Activated CD4-positive, alpha-beta memory T cell treated with anti-CD3 and anti-CD28 coated beads for 36 hours (primary cell): ENCODE data around the gene PTPRN2. TPM values are rescaled to one million over a fixed set of nuclear protein-coding genes. Genes with fewer than 3 reads are reported as not detected.

Source experiments
- CTCF ChIA-PET: fragments of 350-600 bp; sonication (Branson Sonifier 250); formaldehyde crosslinking; loops from one replicate; lab custom pipeline; 2021; ENCODE audit warnings: antibody characterized with exemption, inconsistent platforms; lab: Charles Lee
- POLR2A ChIA-PET: fragments of 350-600 bp; sonication (Branson Sonifier 250); formaldehyde crosslinking; loops from one replicate; lab custom pipeline; 2021; ENCODE audit warnings: antibody characterized with exemption; lab: Charles Lee
- DNase-seq: peaks from one replicate; pipeline ENCODE4 v3.0.0-alpha.2; 2020
- H3K27ac Mint-ChIP-seq: one replicate; pipeline ENCODE4 v1.8.0; 2021; ENCODE audit warnings: mixed read lengths
- H3K27me3 Mint-ChIP-seq: one replicate; pipeline ENCODE4 v1.8.0; 2021; ENCODE audit warnings: mixed read lengths
- H3K36me3 Mint-ChIP-seq: one replicate; pipeline ENCODE4 v1.8.0; 2021; ENCODE audit warnings: mixed read lengths
- H3K4me1 Mint-ChIP-seq: one replicate; pipeline ENCODE4 v1.8.0; 2021; ENCODE audit warnings: low read depth, mixed read lengths
- H3K4me3 Mint-ChIP-seq: one replicate; pipeline ENCODE4 v1.8.0; 2021; ENCODE audit warnings: mild to moderate bottlenecking, mixed read lengths
- H3K9me3 Mint-ChIP-seq: one replicate; pipeline ENCODE4 v1.8.0; 2021; ENCODE audit warnings: mixed read lengths
- intact Hi-C: fragments of 100-400 bp; cut with micrococcal nuclease; formaldehyde crosslinking; loops from one replicate; pipeline ENCODE4 v1.15.1; 2023
- total RNA-seq, 2 experiments: library from RNA; stranded (reverse); gene quantifications; one replicate each; pipeline ENCODE4 v1.2.3, GENCODE V29; 2021

Gene PTPRN2
- total RNA-seq, 2 experiments from 2014 or later = 0.51 to 0.64 TPM

- ChIA-PET CTCF (no interaction called here), POLR2A (no interaction called here)
- no peak overlapping the region for H3K27ac Mint-ChIP-seq
- peaks cover 50% of the 10 kb centered on the region for H3K27me3 Mint-ChIP-seq
- no peaks in the 10 kb centered on the region for H3K4me1 Mint-ChIP-seq
- no peaks in the 10 kb centered on the region for H3K36me3 Mint-ChIP-seq
- no peak overlapping the region for H3K4me3 Mint-ChIP-seq
- H3K9me3 Mint-ChIP-seq = no peaks in the 10 kb centered on the region
- intact Hi-C loops = no loop called here
- DNase-seq = no peak
These were observed 913.5 kb downstream of the PTPRN2 start for GRCh38 chr7:157674027-157674714.

- POLR2A ChIA-PET = no interaction called here
- peaks cover 2% of the 10 kb centered on the region for H3K4me1 Mint-ChIP-seq
- DNase-seq = no peak
- CTCF ChIA-PET = no interaction called here
- no peak overlapping the region for H3K27ac Mint-ChIP-seq
- peaks cover 47% of the 10 kb centered on the region for H3K27me3 Mint-ChIP-seq
- intact Hi-C loops = no loop called here
- no peaks in the 10 kb centered on the region for H3K9me3 Mint-ChIP-seq
- no peak overlapping the region for H3K4me3 Mint-ChIP-seq
- H3K36me3 Mint-ChIP-seq = no peaks in the 10 kb centered on the region
These were observed 914.0 kb downstream of the PTPRN2 start for GRCh38 chr7:157673573-157673972.

- H3K9me3 Mint-ChIP-seq = no peaks in the 10 kb centered on the region
- peaks cover 36% of the 10 kb centered on the region for H3K27me3 Mint-ChIP-seq
- POLR2A ChIA-PET = no interaction called here
- no peak overlapping the region for H3K27ac Mint-ChIP-seq
- DNase-seq = no peak
- peaks cover 6% of the 10 kb centered on the region for H3K4me1 Mint-ChIP-seq
- CTCF ChIA-PET = no interaction called here
- H3K36me3 Mint-ChIP-seq = no peaks in the 10 kb centered on the region
- H3K4me3 Mint-ChIP-seq = no peak overlapping the region
- intact Hi-C loops = no loop called here
These were observed 916.0 kb downstream of the PTPRN2 start for GRCh38 chr7:157671358-157672255.

- no peak for DNase-seq
These were observed 916.9 kb downstream of the PTPRN2 start for GRCh38 chr7:157670490-157671357.

GRCh38 chr7:157669768-157670351 is 917.8 kb downstream of the PTPRN2 start:
- intact Hi-C loops = no loop called here
- peaks cover 29% of the 10 kb centered on the region for H3K27me3 Mint-ChIP-seq
- POLR2A ChIA-PET = no interaction called here

More at GRCh38 chr7:157670490-157671357, 916.9 kb downstream of the PTPRN2 start:
- intact Hi-C loops = no loop called here
- H3K36me3 Mint-ChIP-seq = no peaks in the 10 kb centered on the region
- POLR2A ChIA-PET = no interaction called here
- H3K27ac Mint-ChIP-seq = no peak overlapping the region
- CTCF ChIA-PET = no interaction called here
- H3K9me3 Mint-ChIP-seq = no peaks in the 10 kb centered on the region
- H3K4me1 Mint-ChIP-seq = peaks cover 6% of the 10 kb centered on the region
- no peak overlapping the region for H3K4me3 Mint-ChIP-seq
- peaks cover 31% of the 10 kb centered on the region for H3K27me3 Mint-ChIP-seq

GRCh38 chr7:157668884-157669767 is 918.5 kb downstream of the PTPRN2 start:
- Mint-ChIP-seq H3K4me3 (no peak overlapping the region), H3K27ac (no peak overlapping the region), H3K27me3 (peaks cover 25% of the 10 kb centered on the region), H3K9me3 (no peaks in the 10 kb centered on the region), H3K36me3 (no peaks in the 10 kb centered on the region), H3K4me1 (peaks cover 6% of the 10 kb centered on the region)
- DNase-seq = no peak
- intact Hi-C loops = no loop called here
- ChIA-PET POLR2A (no interaction called here), CTCF (no interaction called here)

More at GRCh38 chr7:157669768-157670351, 917.8 kb downstream of the PTPRN2 start:
- Mint-ChIP-seq H3K27ac (no peak overlapping the region), H3K4me1 (peaks cover 6% of the 10 kb centered on the region), H3K36me3 (no peaks in the 10 kb centered on the region), H3K4me3 (no peak overlapping the region), H3K9me3 (no peaks in the 10 kb centered on the region)
- CTCF ChIA-PET = no interaction called here
- no peak for DNase-seq

GRCh38 chr7:157668221-157668883 is 919.3 kb downstream of the PTPRN2 start:
- Mint-ChIP-seq H3K27ac (no peak overlapping the region), H3K9me3 (no peaks in the 10 kb centered on the region), H3K4me1 (peaks cover 6% of the 10 kb centered on the region), H3K4me3 (no peak overlapping the region), H3K36me3 (no peaks in the 10 kb centered on the region), H3K27me3 (peaks cover 23% of the 10 kb centered on the region)
- CTCF ChIA-PET = no interaction called here
- no peak for DNase-seq
- POLR2A ChIA-PET = no interaction called here
- intact Hi-C loops = no loop called here

GRCh38 chr7:157667731-157668130 is 919.9 kb downstream of the PTPRN2 start:
- H3K4me1 Mint-ChIP-seq = peaks cover 6% of the 10 kb centered on the region
- ChIA-PET CTCF (no interaction called here), POLR2A (no interaction called here)
- H3K9me3 Mint-ChIP-seq = no peaks in the 10 kb centered on the region
- no peak overlapping the region for H3K27ac Mint-ChIP-seq
- no peaks in the 10 kb centered on the region for H3K36me3 Mint-ChIP-seq
- no peak overlapping the region for H3K4me3 Mint-ChIP-seq
- intact Hi-C loops = no loop called here
- DNase-seq = no peak
- peaks cover 23% of the 10 kb centered on the region for H3K27me3 Mint-ChIP-seq

- Mint-ChIP-seq H3K4me1 (peaks cover 6% of the 10 kb centered on the region), H3K27me3 (peaks cover 23% of the 10 kb centered on the region), H3K4me3 (no peak overlapping the region), H3K36me3 (no peaks in the 10 kb centered on the region), H3K27ac (no peak overlapping the region), H3K9me3 (no peaks in the 10 kb centered on the region)
- POLR2A ChIA-PET = no interaction called here
- intact Hi-C loops = no loop called here
- CTCF ChIA-PET = no interaction called here
- DNase-seq = no peak
These were observed 920.4 kb downstream of the PTPRN2 start for GRCh38 chr7:157667261-157667660.

- Mint-ChIP-seq H3K27me3 (peaks cover 23% of the 10 kb centered on the region), H3K4me3 (no peak overlapping the region), H3K4me1 (peaks cover 6% of the 10 kb centered on the region), H3K27ac (no peak overlapping the region), H3K9me3 (no peaks in the 10 kb centered on the region), H3K36me3 (no peaks in the 10 kb centered on the region)
- intact Hi-C loops = no loop called here
- ChIA-PET CTCF (interaction anchor here (0.7 kb wide), 1 partner anchor 556 kb away, joined by 3 read pairs; no protein-coding TSS in a partner anchor), POLR2A (no interaction called here)
- no peak for DNase-seq
These were observed 921.0 kb downstream of the PTPRN2 start for GRCh38 chr7:157666530-157667040.
